Vagina (tissue), 2 donors: ENCODE measurements around the gene UROD. TPM values are rescaled to one million over a fixed set of nuclear protein-coding genes. Genes with fewer than 3 reads are reported as not detected.
"Not testable (repeated sequence)": the region's sequence is repeated elsewhere in the genome, so short reads cannot be mapped to it uniquely, and the experiment has no call there.

Experiments used
- DNase-seq, 2 donors: peaks; one replicate each; pipeline ENCODE4 v3.0.0-alpha.2; 2017; ENCODE audit errors: extremely low spot score in 2 of 2
- H3K27ac ChIP-seq: fragments of 200-600 bp; sonication (generic); one replicate; pipeline ENCODE4 v1.5.1; 2019
- H3K27me3 ChIP-seq: fragments of 200-600 bp; sonication (generic); one replicate; pipeline ENCODE4 v1.5.1; 2019
- H3K36me3 ChIP-seq, 2 donors: fragments of 200-600 bp; sonication (generic); one replicate each; pipeline ENCODE4 v1.5.1; 2017 to 2019
- H3K4me1 ChIP-seq: fragments of 200-600 bp; sonication (generic); one replicate; pipeline ENCODE4 v1.5.1; 2019
- H3K4me3 ChIP-seq, 2 donors: fragments of 200-600 bp; sonication (generic); 1 replicate in 1 of 2; 2 replicates in 1 of 2; pipeline ENCODE4 v1.5.1; 2016 to 2019
- H3K9me3 ChIP-seq: fragments of 200-600 bp; sonication (generic); one replicate; pipeline ENCODE4 v1.5.1; 2019
- CTCF ChIP-seq, 3 experiments: fragments of 450-650 bp in 2 of 3; fragments of 200-600 bp in 1 of 3; sonication (generic) in 1 of 3; IDR thresholded peaks; one replicate each; pipeline ENCODE4 v1.5.1; 2017 to 2019; ENCODE audit warnings: antibody characterized with exemption in 3 of 3, mild to moderate bottlenecking in 2 of 3, moderate library complexity in 2 of 3
- POLR2A ChIP-seq, 2 donors: fragments of 450-650 bp; IDR thresholded peaks; one replicate each; pipeline ENCODE4 v1.6.1; 2017; ENCODE audit warnings: antibody characterized with exemption in 2 of 2, mild to moderate bottlenecking in 2 of 2, moderate library complexity in 2 of 2
- POLR2AphosphoS5 ChIP-seq, 2 donors: sonication (generic); formaldehyde crosslinking; IDR thresholded peaks; one replicate each; pipeline ENCODE4 v1.9.0; 2017; ENCODE audit warnings: antibody characterized with exemption in 2 of 2, mild to moderate bottlenecking in 2 of 2, low read depth in 1 of 2; ENCODE audit not compliant: insufficient read depth in 1 of 2
- intact Hi-C: fragments of 100-400 bp; cut with DNase I; formaldehyde crosslinking; loops from one replicate; pipeline ENCODE4 v1.15.1; 2023
- total RNA-seq: library from RNA; depleted of rRNA; stranded (reverse); fragments of >200 nt; gene quantifications from one replicate; pipeline ENCODE4 v1.2.3, GENCODE V29; 2016

UROD gene
- total RNA-seq, 1 donor from 2014 or later, result 65.6 TPM

GRCh38 chr1:44976252-44976651 lies 35.8 kb upstream of the UROD start:
- peaks cover 0 to 56% of the 10 kb centered on the region in 2 donors for H3K36me3 ChIP-seq
- H3K27ac ChIP-seq, result no peak overlapping the region
- no peaks in the 10 kb centered on the region for H3K4me1 ChIP-seq
- DNase-seq, result no peak
- H3K9me3 ChIP-seq, result no peaks in the 10 kb centered on the region
- H3K4me3 ChIP-seq, result no peak overlapping the region
- H3K27me3 ChIP-seq, result no peaks in the 10 kb centered on the region
- intact Hi-C loops, result no loop called here
- TF ChIP-seq CTCF (IDR thresholded peaks at IDR 0.05), result no peak
- no peak for TF ChIP-seq POLR2A (IDR thresholded peaks at IDR 0.05)
- no peak for TF ChIP-seq POLR2AphosphoS5 (IDR thresholded peaks at IDR 0.05; ENCODE audit: insufficient read depth in 1 of 2, low read depth in 1 of 2)

- H3K4me3 ChIP-seq, intact Hi-C loops, H3K27me3 ChIP-seq, H3K4me1 ChIP-seq, DNase-seq, H3K27ac ChIP-seq, H3K9me3 ChIP-seq: not testable (repeated sequence)
- peaks cover 0 to 56% of the 10 kb centered on the region in 2 donors for H3K36me3 ChIP-seq
These were observed 34.7 kb upstream of the UROD start for GRCh38 chr1:44977372-44977771.

GRCh38 chr1:44985747-44986359 lies 26.2 kb upstream of the UROD start:
- Histone ChIP-seq H3K27ac (peak overlapping the region; percentile 27), H3K9me3 (no peaks in the 10 kb centered on the region), H3K27me3 (no peaks in the 10 kb centered on the region), H3K4me3 (peak overlapping the region; percentile 69 to 70), H3K4me1 (peaks cover 18% of the 10 kb centered on the region), H3K36me3 (no peaks in the 10 kb centered on the region)
- TF ChIP-seq CTCF (IDR thresholded peaks at IDR 0.05) (no peak), POLR2AphosphoS5 (IDR thresholded peaks at IDR 0.05; ENCODE audit: insufficient read depth in 1 of 2, low read depth in 1 of 2) (no peak), POLR2A (IDR thresholded peaks at IDR 0.05) (no peak)
- DNase-seq, result no peak
- intact Hi-C loops, result loop anchor here (5.0 kb wide), 1 partner anchor 199 kb away; the partner anchor contains the start of gene BEST4

- H3K36me3 ChIP-seq, result no peaks in the 10 kb centered on the region
- H3K27ac ChIP-seq, result no peak overlapping the region
- intact Hi-C loops, result loop anchor here (5.0 kb wide), 1 partner anchor 201 kb away; the partner anchor contains the start of gene BEST4
- DNase-seq, result no peak
- no peaks in the 10 kb centered on the region for H3K27me3 ChIP-seq
- no peak for TF ChIP-seq CTCF (IDR thresholded peaks at IDR 0.05)
- TF ChIP-seq POLR2AphosphoS5 (IDR thresholded peaks at IDR 0.05; ENCODE audit: insufficient read depth in 1 of 2, low read depth in 1 of 2), result no peak
- TF ChIP-seq POLR2A (IDR thresholded peaks at IDR 0.05), result no peak
- peaks cover 18% of the 10 kb centered on the region for H3K4me1 ChIP-seq
- H3K4me3 ChIP-seq, result no peak overlapping the region
- H3K9me3 ChIP-seq, result no peaks in the 10 kb centered on the region
These were observed 23.4 kb upstream of the UROD start for GRCh38 chr1:44988531-44989156.

- no peak for DNase-seq
- H3K27me3 ChIP-seq, result no peaks in the 10 kb centered on the region
- intact Hi-C loops, result no loop called here
- H3K36me3 ChIP-seq, result no peaks in the 10 kb centered on the region
- no peaks in the 10 kb centered on the region for H3K4me1 ChIP-seq
- H3K9me3 ChIP-seq, result no peaks in the 10 kb centered on the region
- H3K27ac ChIP-seq, result no peak overlapping the region
- no peak overlapping the region for H3K4me3 ChIP-seq
- TF ChIP-seq POLR2A (IDR thresholded peaks at IDR 0.05) (no peak), CTCF (IDR thresholded peaks at IDR 0.05) (no peak), POLR2AphosphoS5 (IDR thresholded peaks at IDR 0.05; ENCODE audit: insufficient read depth in 1 of 2, low read depth in 1 of 2) (no peak)
These were observed 17.6 kb upstream of the UROD start for GRCh38 chr1:44994309-44994898.
